HG03439 (cell line): ENCODE results near the gene SOX5.
"Not testable (repeated sequence)": the region's sequence is repeated elsewhere in the genome, so short reads cannot be mapped to it uniquely, and the experiment has no call there.

ENCODE experiments used
- ATAC-seq: cut with Tn5 transposase; IDR thresholded peaks from one replicate; pipeline ENCODE4 v1.9.1; 2021; ENCODE audit warnings: mild to moderate bottlenecking, moderate library complexity; ENCODE audit not compliant: unreplicated experiment

SOX5 gene

DNA sequence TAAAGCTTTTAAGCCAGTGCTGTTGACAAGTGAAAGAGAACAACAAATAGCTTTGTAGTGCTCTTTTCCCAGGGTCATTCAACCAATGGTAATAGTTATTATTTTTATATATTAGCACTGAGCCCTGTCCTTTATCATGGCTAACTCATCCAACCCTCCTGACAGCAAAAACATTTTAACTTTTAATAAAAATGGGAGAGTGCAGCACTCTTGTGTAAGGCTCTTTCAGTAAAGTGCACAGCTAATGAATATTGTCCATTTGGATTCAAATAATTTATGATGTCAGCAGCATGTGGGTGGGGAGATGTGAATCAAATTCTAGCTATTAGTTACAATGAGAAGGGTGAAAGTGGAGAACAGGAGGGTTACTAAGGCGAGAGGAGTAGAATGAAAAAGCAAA, 185.7 kb downstream of the SOX5 start:
- no peak for ATAC-seq

- no peak for ATAC-seq
Observed at GRCh38 chr12:23760495-23760894, 189.0 kb downstream of the SOX5 start.

- ATAC-seq = no peak
Observed at GRCh38 chr12:23758608-23759007, 190.9 kb downstream of the SOX5 start.

- ATAC-seq = no peak
Observed at GRCh38 chr12:23757541-23757962, 191.9 kb downstream of the SOX5 start.

DNA sequence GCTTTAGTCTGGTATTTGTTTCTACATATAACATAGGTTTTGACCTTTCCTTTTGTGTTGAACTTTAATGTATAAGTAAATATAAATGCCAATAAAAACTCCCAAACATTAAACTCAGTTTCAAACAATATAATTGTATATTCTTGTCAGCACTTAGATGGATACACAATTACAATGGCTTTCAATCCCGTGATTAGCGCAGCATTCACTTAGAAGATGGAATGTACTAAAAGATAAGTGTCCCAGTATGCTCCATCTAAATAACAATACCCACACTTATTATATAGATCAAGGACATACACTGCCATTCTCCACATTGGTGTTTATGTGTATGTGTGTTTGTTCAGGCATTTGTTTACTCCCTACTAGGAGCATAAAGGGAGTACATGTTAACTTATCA, 193.1 kb downstream of the SOX5 start:
- no peak for ATAC-seq

DNA sequence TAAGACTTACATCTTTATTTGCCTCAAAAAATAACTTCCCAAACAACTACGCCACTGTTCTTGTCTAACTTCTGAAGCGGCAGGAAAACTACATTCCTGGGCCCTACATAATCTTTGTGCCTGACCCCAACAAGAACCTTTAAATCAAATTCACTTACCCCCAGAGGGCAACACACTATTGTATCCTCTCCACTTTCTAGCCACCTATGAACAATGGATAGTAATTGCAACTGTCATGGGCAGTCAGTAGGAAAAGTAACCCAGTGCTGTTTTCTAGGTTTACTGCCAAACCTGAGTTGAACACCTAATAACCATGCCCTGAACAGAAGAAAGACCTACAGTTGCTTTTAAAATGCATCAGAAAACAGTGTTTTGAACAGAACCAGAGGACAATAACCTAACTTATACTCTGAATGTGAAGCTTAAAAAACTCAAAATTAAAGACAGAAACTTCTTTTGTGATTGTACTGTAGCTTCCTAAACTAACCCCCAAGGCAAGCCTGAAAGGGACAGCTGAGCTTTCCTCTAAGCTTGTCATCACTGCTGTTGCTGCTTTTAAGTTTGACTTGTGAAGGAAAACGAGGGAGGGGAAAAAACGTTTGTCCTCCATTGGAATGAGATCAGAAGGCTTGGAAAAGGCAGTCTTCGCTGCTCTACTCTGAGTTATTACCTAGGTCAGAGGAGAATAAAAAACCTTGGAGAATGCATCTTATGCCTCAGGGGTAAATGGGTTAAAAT, 195.7 kb downstream of the SOX5 start:
- ATAC-seq = no peak

GRCh38 chr12:23752245-23752644, 197.2 kb downstream of the SOX5 start:
- no peak for ATAC-seq

- ATAC-seq = no peak
Observed at GRCh38 chr12:23751641-23752040, 197.8 kb downstream of the SOX5 start.

GRCh38 chr12:23750923-23751322, 198.5 kb downstream of the SOX5 start:
- no peak for ATAC-seq

DNA sequence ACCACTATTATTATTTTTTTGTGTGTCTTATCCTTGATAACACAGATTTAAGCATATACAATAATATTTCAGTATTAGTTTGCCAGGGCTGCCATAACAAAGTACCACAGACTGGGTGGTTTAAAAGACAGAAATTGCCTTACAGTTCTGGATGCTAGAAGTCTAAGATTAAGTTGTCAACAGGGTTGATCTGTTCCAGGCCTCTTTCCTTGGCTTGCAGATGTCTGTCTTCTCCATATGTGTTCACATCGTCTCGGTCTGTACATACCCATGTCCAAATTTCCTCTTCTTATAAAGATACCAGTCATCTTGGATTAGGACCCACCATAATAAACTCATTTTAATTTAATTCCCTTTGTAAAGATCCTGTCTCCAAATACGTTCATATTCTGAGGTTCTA, 204.8 kb downstream of the SOX5 start:
- ATAC-seq = no peak

- no peak for ATAC-seq
Observed at GRCh38 chr12:23742574-23742973, 206.9 kb downstream of the SOX5 start.

- no peak for ATAC-seq
Observed at GRCh38 chr12:23731493-23731892, 218.0 kb downstream of the SOX5 start.

GRCh38 chr12:23731035-23731434, 218.4 kb downstream of the SOX5 start:
- no peak for ATAC-seq

DNA sequence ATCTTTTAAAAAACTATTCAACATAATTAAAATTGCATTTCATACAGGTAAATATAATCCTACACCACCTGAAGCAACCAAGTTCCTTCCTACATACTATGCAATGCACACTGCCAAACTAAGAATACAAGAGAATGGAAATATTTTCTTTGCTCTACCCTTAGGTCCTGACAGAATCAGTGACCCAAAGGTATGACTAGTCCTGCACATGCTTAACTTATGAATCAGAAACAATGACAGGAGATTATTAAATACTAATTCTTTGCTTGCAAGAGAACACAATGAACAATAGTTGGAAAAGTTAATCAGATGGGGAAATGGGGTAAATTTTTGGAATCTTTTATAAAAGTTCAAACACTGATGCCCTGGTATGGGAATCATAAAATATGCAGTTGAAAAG, 220.1 kb downstream of the SOX5 start:
- no peak for ATAC-seq

- ATAC-seq = no peak
Observed at GRCh38 chr12:23726646-23727045, 222.8 kb downstream of the SOX5 start.

GRCh38 chr12:23722655-23723054, 226.8 kb downstream of the SOX5 start:
- no peak for ATAC-seq

DNA sequence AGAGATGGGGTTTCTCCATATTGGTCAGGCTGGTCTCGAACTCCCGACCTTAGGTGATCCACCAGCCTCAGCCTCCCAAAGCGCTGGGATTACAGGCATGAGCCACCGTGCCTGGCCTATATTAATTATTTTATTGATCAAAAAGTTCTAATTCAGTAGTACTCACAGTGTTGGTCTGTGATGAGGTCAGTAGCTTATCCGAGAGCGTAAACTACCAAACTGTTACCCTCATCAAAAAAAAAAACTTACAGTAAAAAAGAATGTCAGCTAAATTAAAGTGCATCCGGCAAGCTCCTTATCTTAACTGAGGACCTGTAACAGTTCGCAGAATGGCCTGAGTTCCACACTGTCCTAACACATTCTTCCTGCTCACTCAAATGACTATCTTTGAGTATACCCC, 228.2 kb downstream of the SOX5 start:
- ATAC-seq = no peak

- ATAC-seq = no peak
Observed at GRCh38 chr12:23719493-23719892, 230.0 kb downstream of the SOX5 start.

DNA sequence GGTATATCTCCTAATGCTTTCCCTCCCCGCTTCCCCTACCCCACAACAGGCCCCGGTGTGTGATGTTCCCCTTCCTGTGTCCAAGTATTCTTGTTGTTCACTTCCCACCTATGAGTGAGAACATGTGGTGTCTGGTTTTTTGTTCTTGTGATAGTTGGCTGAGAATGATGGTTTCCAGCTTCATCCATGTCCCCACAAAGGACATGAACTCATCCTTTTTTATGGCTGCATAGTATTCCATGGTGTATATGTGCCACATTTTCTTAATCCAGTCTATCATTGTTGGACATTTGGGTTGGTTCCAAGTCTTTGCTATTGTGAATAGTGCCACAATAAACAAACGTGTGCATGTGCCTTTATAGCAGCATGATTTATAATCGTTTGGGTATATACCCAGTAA, 239.1 kb downstream of the SOX5 start:
- ATAC-seq = not testable (repeated sequence)

DNA sequence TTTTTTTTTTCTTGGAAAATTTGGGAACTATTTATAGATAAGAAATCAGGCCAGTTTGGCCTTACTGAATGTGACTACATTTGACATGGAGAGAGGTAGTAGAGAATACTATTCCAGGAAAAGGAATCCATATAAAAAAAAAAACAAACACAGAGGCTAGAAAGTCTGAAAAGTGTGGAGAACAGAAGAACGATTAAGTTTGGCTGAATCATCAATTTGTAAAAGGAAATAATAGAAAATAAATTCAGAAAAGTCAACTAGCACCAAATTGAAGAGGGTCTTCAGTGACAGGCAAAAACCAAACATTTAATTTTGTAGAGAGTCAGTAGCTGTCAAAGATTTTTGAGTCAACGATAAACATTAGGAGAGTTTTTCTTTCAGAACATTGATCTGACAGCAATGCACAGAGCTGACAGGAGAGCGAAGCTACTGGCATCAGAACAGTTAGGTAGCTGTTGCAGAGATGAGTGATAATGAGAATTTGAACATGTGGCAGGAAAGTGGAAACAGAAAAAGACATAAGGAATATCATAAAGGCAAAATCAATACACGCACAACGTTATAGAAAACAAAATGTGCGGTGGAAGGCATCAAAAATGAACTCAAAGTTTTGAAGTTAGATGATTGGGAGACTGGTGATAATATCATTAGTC, 241.2 kb downstream of the SOX5 start:
- no peak for ATAC-seq

- ATAC-seq = no peak
Observed at GRCh38 chr12:23707270-23707669, 242.2 kb downstream of the SOX5 start.
